ENCODE data around the gene SORD.
"Not testable (repeated sequence)": the region's sequence is repeated elsewhere in the genome, so short reads cannot be mapped to it uniquely, and the experiment has no call there.

The SORD gene

GRCh38 chr15:45099549-45100165 lies 76.7 kb downstream of the SORD start:
- no peak for TF ChIP-seq CTCF (IDR thresholded peaks at IDR 0.05; ENCODE audit: low read depth, low read length, missing control alignments)
- no peak for DNase-seq (ENCODE audit: extremely low read depth, low read depth)
- H3K4me3 ChIP-seq (replicated peaks; ENCODE audit: low read depth, low read length): no peak overlapping the region

GRCh38 chr15:45100884-45101625 lies 78.1 kb downstream of the SORD start:
- no peak overlapping the region for H3K4me3 ChIP-seq (replicated peaks; ENCODE audit: low read depth, low read length)
- no peak for DNase-seq (ENCODE audit: extremely low read depth, low read depth)
- no peak for TF ChIP-seq CTCF (IDR thresholded peaks at IDR 0.05; ENCODE audit: low read depth, low read length, missing control alignments)

DNA sequence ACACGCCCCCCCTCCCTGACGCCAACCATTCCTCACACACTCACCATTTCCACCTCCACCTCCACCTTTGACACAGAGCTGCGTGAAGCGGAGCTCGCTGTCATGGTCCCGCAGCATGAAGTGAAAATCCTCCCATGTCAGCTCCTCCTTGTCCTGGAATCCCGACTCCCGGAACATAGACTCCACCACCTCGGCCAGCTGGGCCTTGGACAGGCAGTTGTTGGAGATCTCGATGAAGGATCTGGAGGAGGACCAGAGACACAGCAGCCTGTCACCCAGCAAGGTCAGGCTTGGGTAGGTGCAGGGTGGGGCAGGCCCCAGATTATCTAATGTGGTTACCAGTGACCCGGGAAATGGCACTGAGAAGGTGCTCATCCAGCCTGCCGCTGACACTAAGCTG lies 78.8 kb downstream of the SORD start:
- DNase-seq (ENCODE audit: extremely low read depth, low read depth): no peak
- no peak for TF ChIP-seq CTCF (IDR thresholded peaks at IDR 0.05; ENCODE audit: low read depth, low read length, missing control alignments)
- no peak overlapping the region for H3K4me3 ChIP-seq (replicated peaks; ENCODE audit: low read depth, low read length)

GRCh38 chr15:45102226-45102625 lies 79.2 kb downstream of the SORD start:
- no peak for TF ChIP-seq CTCF (IDR thresholded peaks at IDR 0.05; ENCODE audit: low read depth, low read length, missing control alignments)
- H3K4me3 ChIP-seq (replicated peaks; ENCODE audit: low read depth, low read length): no peak overlapping the region
- DNase-seq (ENCODE audit: extremely low read depth, low read depth): no peak

- not testable (repeated sequence) for H3K4me3 ChIP-seq (replicated peaks; ENCODE audit: low read depth, low read length); DNase-seq (ENCODE audit: extremely low read depth, low read depth)
Observed at GRCh38 chr15:45104170-45104569, 81.2 kb downstream of the SORD start.

- no peak overlapping the region for H3K4me3 ChIP-seq (replicated peaks; ENCODE audit: low read depth, low read length)
- no peak for TF ChIP-seq CTCF (IDR thresholded peaks at IDR 0.05; ENCODE audit: low read depth, low read length, missing control alignments)
- DNase-seq (ENCODE audit: extremely low read depth, low read depth): no peak
Observed at GRCh38 chr15:45105586-45105985, 82.6 kb downstream of the SORD start.

- no peak for DNase-seq (ENCODE audit: extremely low read depth, low read depth)
- TF ChIP-seq CTCF (IDR thresholded peaks at IDR 0.05; ENCODE audit: low read depth, low read length, missing control alignments): no peak
- no peak overlapping the region for H3K4me3 ChIP-seq (replicated peaks; ENCODE audit: low read depth, low read length)
Observed at GRCh38 chr15:45106002-45106790, 83.2 kb downstream of the SORD start.
